Muscle layer of duodenum (tissue), 2 donors: ENCODE data around the gene TCHP.

Source experiments
- H3K27ac ChIP-seq: one replicate; pipeline ENCODE4 v1.7.0; 2013; ENCODE audit warnings: mild to moderate bottlenecking, low read length
- H3K27me3 ChIP-seq: one replicate; pipeline ENCODE4 v1.7.0; 2013; ENCODE audit warnings: low read depth, mild to moderate bottlenecking, control low read depth, low read length
- H3K36me3 ChIP-seq, 2 donors: one replicate each; pipeline ENCODE4 v1.7.0; 2013; ENCODE audit warnings: low read length in 2 of 2, control low read depth in 1 of 2, mild to moderate bottlenecking in 1 of 2; ENCODE audit not compliant: insufficient read depth in 2 of 2, control insufficient read depth in 1 of 2
- H3K4me1 ChIP-seq, 2 donors: one replicate each; pipeline ENCODE4 v1.7.0; 2013; ENCODE audit warnings: low read length in 2 of 2, mild to moderate bottlenecking in 2 of 2, control low read depth in 1 of 2, moderate library complexity in 1 of 2; ENCODE audit not compliant: insufficient read depth in 2 of 2, control insufficient read depth in 1 of 2
- H3K4me3 ChIP-seq, 2 donors: one replicate each; pipeline ENCODE4 v1.7.0; 2013; ENCODE audit warnings: low read length in 2 of 2, low read depth in 1 of 2, mild to moderate bottlenecking in 1 of 2
- H3K9me3 ChIP-seq, 2 donors: one replicate each; pipeline ENCODE4 v1.7.0; 2013; ENCODE audit warnings: low read length in 2 of 2, control low read depth in 1 of 2, mild to moderate bottlenecking in 1 of 2; ENCODE audit not compliant: control insufficient read depth in 1 of 2
- donor health status: healthy.

TCHP gene

DNA sequence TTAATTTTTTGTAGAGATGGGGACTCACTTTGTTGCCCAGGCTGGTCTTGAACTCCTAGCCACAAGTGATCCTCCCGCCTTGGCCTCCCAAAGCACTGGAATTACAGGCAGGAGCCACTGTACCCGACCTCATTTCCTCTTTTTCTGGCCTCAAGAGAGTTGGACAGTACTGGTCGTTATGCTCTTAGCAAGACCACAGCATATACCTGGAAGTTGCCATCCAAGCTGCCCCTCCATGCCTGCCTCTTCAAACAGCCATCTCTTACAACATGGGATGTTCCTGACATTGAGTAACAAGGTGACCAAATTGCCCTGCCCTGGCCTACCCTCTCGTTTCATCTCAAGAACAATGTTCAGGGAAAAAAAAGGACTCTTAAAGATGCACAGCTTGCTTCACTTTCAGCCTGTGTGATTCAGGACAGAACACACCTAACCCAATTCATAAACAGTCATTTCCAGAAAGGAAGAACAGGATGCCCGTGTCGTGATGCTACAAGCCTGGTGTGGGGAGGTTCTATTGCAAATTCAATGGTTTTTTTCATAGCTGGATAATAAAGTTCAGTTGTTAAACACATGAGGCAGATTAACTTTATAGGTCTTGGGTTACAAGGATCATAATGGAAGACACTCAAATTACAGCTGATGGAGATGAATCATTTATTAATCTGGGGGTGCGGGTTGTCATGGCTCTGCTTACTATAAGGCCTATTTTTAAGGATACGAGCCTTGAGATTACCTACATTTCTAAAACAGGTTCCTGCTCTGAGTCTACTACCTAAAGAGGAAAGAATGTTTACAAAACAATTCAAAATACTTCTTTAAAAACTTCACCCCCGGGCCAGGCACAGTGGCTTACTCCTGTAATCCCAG, 31.7 kb upstream of the TCHP start:
- Histone ChIP-seq H3K4me1 (no peaks in the 10 kb centered on the region), H3K27me3 (no peaks in the 10 kb centered on the region), H3K9me3 (no peaks in the 10 kb centered on the region), H3K4me3 (no peak overlapping the region), H3K27ac (no peak overlapping the region), H3K36me3 (peaks cover 0 to 7% of the 10 kb centered on the region in 2 donors)

DNA sequence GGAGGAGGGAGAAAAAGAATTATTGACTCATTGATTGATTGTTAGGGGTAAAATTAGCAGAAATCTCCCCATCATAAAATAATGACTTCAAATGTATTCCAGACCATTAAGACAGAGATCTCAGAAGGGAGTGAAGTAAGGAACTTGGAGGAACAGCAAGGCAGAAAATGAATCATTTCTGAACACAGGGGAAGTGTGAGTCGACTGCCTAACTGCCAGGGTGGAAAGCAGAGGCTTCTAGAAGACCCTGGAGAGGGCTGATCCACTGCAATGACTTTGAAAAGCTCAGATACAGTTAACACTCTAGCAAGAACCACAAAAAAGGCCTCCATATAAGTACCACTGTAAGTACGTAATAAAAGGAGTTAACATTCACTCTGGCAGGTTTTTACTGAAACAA, 29.4 kb upstream of the TCHP start:
- Histone ChIP-seq H3K27me3 (no peaks in the 10 kb centered on the region), H3K27ac (no peak overlapping the region), H3K36me3 (peaks cover 0 to 7% of the 10 kb centered on the region in 2 donors), H3K4me1 (no peaks in the 10 kb centered on the region), H3K9me3 (no peaks in the 10 kb centered on the region), H3K4me3 (no peak overlapping the region)

- Histone ChIP-seq H3K36me3 (peaks cover 0 to 7% of the 10 kb centered on the region in 2 donors), H3K27me3 (no peaks in the 10 kb centered on the region), H3K9me3 (no peaks in the 10 kb centered on the region), H3K27ac (no peak overlapping the region), H3K4me3 (no peak overlapping the region), H3K4me1 (no peaks in the 10 kb centered on the region)
Measured at GRCh38 chr12:109871668-109872314, 28.3 kb upstream of the TCHP start.

GRCh38 chr12:109873653-109874052, 26.4 kb upstream of the TCHP start:
- Histone ChIP-seq H3K27ac (no peak overlapping the region), H3K9me3 (no peaks in the 10 kb centered on the region), H3K27me3 (no peaks in the 10 kb centered on the region), H3K4me1 (peaks cover 1 to 14% of the 10 kb centered on the region in 2 donors), H3K4me3 (no peak overlapping the region), H3K36me3 (peaks cover 0 to 7% of the 10 kb centered on the region in 2 donors)

- Histone ChIP-seq H3K4me3 (no peak overlapping the region), H3K27ac (no peak overlapping the region), H3K4me1 (peaks cover 10 to 25% of the 10 kb centered on the region in 2 donors)
Measured at GRCh38 chr12:109875572-109876131, 24.4 kb upstream of the TCHP start.

DNA sequence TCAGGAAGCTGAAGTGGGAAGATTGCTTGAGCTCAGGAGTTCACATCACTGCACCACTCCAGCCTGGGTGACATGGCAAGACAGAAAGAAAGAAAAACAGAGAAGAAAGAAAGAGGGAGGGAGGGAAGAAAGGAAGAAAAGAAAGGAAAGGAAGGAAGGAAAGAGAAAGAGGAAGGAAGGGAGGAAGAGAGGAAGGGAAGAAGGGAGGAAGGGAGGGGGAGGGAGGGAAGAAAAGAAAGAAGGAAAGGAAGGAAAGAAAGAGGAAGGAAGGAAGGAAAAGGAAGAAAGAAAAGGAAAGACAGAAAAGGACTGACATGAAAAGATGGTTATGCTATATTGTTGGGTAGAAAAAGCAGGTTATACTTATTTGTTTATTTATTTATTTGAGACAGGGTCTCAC, 23.7 kb upstream of the TCHP start:
- H3K4me1 ChIP-seq = peaks cover 10 to 25% of the 10 kb centered on the region in 2 donors
- no peak overlapping the region for H3K4me3 ChIP-seq
- H3K36me3 ChIP-seq = peaks cover 0 to 7% of the 10 kb centered on the region in 2 donors
- H3K27ac ChIP-seq = no peak overlapping the region
- no peaks in the 10 kb centered on the region for H3K9me3 ChIP-seq
- H3K27me3 ChIP-seq = no peaks in the 10 kb centered on the region

More at GRCh38 chr12:109875572-109876131, 24.4 kb upstream of the TCHP start:
- H3K9me3 ChIP-seq = no peaks in the 10 kb centered on the region
- no peaks in the 10 kb centered on the region for H3K27me3 ChIP-seq
- H3K36me3 ChIP-seq = peaks cover 0 to 7% of the 10 kb centered on the region in 2 donors

GRCh38 chr12:109877504-109878246, 22.4 kb upstream of the TCHP start:
- Histone ChIP-seq H3K36me3 (peaks cover 0 to 2% of the 10 kb centered on the region in 2 donors), H3K27me3 (no peaks in the 10 kb centered on the region), H3K4me3 (no peak overlapping the region), H3K4me1 (peaks cover 10 to 25% of the 10 kb centered on the region in 2 donors), H3K9me3 (no peaks in the 10 kb centered on the region), H3K27ac (no peak overlapping the region)

- Histone ChIP-seq H3K27ac (no peak overlapping the region), H3K4me3 (peak overlapping the region in 1 of 2 donors; percentile 90), H3K9me3 (no peaks in the 10 kb centered on the region), H3K36me3 (no peaks in the 10 kb centered on the region), H3K4me1 (peaks cover 10 to 25% of the 10 kb centered on the region in 2 donors), H3K27me3 (no peaks in the 10 kb centered on the region)
Measured at GRCh38 chr12:109878247-109878625, 21.8 kb upstream of the TCHP start.

- no peaks in the 10 kb centered on the region for H3K27me3 ChIP-seq
- H3K9me3 ChIP-seq = no peaks in the 10 kb centered on the region
- H3K4me1 ChIP-seq = peaks cover 10 to 25% of the 10 kb centered on the region in 2 donors
- H3K27ac ChIP-seq = no peak overlapping the region
- H3K36me3 ChIP-seq = no peaks in the 10 kb centered on the region
- H3K4me3 ChIP-seq = peak overlapping the region; percentile 90 to 94
Measured at GRCh38 chr12:109878749-109879148, 21.3 kb upstream of the TCHP start.

- H3K4me1 ChIP-seq = peaks cover 10 to 25% of the 10 kb centered on the region in 2 donors
- peak overlapping the region; percentile 90 to 94 for H3K4me3 ChIP-seq
- H3K27ac ChIP-seq = peak overlapping the region; percentile 61
- H3K27me3 ChIP-seq = no peaks in the 10 kb centered on the region
- no peaks in the 10 kb centered on the region for H3K9me3 ChIP-seq
- H3K36me3 ChIP-seq = no peaks in the 10 kb centered on the region
Measured at GRCh38 chr12:109879351-109880042, 20.6 kb upstream of the TCHP start.
